ENCODE results near the gene ZNF26.
"Not testable (repeated sequence)": the region's sequence is repeated elsewhere in the genome, so short reads cannot be mapped to it uniquely, and the experiment has no call there.

Gene ZNF26, protein sequence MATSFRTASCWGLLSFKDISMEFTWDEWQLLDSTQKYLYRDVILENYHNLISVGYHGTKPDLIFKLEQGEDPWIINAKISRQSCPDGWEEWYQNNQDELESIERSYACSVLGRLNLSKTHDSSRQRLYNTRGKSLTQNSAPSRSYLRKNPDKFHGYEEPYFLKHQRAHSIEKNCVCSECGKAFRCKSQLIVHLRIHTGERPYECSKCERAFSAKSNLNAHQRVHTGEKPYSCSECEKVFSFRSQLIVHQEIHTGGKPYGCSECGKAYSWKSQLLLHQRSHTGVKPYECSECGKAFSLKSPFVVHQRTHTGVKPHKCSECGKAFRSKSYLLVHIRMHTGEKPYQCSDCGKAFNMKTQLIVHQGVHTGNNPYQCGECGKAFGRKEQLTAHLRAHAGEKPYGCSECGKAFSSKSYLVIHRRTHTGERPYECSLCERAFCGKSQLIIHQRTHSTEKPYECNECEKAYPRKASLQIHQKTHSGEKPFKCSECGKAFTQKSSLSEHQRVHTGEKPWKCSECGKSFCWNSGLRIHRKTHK

DNA sequence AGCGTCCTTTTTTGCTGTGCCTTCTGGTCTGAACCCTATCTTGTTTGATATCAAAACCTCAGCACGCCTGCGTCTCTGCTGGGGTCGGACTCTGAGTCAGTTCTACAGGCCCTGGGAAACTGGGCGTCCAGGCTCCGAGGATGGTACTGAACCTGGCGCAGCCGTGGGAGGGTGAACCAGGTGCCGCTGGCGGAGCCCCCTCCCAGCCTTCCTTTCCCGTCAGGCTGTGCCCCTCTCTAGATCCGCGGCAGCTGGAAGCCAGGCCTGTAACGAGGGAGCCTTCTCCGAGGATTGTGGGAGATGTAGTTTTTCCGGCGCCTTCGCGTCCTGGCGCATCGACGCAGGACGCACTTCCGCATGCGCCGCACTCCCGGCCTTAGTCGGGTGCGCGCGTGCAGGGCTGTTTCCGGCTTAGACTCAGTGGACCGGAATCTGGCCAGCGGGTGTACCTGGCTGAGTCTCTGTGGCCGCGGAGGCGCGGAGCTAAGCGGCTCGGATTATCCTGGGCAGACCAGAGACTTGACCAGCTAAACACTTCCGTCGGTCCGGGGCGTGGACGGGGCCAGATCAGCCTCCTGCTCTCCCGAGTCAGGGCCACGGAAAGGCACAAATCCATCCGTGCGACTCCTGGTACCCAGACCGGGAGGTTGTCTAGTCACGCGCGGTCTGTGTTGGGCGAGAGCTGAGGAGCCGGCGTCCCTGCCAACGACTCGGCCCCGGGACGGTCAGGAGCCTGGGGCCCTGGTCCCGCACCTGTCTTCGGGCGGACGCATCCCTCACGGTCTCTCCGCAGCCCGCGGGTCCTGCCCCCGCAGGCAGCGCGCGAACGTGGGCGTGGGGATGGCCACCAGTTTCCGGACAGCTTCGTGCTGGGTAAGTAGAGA lies at the start of gene ZNF26:
TSS of gene ZNF26 (plus strand) at position 367 of the 884 bp plus-strand sequence. CDS start at position 841, 474 bp downstream.
- no peak for FAIRE-seq

DNA sequence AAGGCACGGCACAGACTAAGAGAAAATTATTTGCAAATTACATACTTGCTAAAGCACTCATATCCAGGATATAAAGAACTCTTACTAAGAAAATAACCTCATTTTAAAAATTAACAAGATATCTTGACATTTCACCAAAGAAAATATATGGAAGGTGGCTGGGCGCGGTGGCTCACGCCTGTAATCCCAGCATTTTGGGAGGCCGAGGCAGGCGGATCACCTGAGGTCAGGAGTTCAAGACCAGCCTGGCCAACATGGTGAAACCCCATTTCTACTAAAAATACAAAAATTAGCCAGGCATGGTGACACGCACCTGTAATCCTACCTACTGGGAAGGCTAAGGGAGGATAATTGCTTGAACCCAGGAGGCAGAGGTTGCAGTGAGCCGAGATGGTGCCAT lies 49.2 kb upstream of the ZNF26 start:
- not testable (repeated sequence) for FAIRE-seq

DNA sequence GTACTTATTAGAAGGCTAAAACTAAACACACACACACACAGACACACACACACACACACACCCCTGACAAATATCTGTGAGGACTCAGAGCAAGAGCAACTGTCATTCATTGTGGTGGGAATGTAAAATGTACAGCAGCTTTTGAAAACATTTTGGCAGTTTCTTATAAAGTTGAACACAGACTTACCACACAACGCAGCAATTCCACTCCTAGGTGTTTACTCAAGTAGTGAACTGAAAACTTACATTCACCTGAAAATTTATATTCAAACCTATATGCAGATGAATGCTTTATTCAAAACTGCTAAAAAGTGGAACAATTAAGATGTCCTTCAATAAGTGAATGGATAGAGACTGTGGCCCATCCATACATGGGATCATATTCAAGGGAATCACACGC lies 48.7 kb upstream of the ZNF26 start:
- FAIRE-seq, result no peak

DNA sequence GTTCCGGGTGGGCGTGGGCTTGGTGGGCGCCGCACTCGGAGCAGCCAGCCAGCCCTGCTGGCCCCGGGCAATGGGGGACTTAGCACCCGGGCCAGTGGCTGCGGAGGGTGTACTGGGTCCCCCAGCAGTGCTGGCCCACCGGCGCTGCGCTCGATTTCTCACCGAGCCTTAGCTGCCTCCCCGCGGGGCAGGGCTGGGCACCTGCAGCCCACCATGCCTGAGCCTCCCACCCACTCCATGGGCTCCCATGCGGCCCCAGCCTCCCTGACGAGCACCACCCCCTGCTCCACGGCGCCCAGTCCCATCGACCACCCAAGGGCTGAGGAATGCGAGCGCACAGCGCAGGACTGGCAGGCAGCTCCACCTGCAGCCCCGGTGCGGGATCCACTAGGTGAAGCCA lies 47.4 kb upstream of the ZNF26 start:
- FAIRE-seq, result not testable (repeated sequence)

DNA sequence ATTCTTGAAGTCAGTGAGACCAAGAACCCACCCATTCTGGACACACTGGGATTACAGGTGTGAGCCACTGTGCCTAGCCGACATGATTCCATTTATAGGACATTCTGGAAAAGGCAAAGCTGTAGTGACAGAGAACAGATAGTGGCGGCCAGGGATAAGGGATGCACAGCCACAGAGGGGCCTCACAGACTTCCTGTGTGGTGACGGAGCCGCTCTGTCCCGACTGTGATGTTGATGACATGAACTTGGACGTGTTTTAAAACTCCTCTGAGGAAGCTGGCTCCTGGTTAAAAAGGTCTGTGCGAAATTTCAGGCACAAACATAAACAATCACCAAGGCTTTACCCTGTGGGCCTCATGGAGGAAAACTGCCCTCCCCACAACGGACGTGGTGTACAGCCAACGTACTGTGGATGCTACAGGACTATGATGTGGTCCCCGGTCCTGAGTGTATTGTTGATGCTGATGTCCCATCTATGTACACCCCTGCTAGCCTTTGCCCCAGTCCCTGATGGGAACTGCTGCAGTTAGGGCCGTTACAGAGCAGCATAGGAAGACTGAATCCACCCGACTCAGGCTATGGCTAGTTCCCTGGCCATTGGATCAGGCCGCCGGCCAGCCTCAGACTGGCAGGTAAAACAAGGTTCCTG lies 46.0 kb upstream of the ZNF26 start:
- FAIRE-seq, result no peak

DNA sequence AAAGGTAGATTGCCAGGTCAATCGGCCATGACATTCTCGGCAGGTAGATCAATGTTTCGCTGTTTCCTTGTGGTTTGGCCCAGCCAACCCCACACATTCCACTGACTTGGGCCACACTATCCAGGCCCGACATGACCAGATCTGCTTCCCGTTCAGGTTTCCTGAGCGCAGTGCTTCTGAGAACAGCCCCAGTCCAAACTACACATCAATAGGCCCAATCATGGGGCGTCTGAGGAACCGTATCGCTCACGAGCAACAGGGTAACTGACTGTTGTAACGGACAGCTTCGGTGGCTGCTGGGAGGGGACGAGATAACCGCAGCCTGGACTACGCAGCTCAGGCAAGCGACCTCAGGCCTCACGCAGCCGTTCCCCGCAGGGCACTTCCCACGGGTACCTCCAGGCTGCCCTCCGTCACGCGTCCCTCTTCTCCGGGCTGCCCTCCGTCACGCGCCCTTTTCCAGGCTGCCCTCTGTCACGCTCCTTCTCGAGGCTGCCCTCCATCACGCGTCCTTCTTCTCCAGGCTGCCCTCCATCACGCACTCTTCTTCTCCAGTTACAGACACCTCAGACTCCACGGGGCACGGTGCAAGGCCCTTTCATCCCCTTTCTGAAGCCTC lies 44.7 kb upstream of the ZNF26 start:
- no peak for FAIRE-seq

DNA sequence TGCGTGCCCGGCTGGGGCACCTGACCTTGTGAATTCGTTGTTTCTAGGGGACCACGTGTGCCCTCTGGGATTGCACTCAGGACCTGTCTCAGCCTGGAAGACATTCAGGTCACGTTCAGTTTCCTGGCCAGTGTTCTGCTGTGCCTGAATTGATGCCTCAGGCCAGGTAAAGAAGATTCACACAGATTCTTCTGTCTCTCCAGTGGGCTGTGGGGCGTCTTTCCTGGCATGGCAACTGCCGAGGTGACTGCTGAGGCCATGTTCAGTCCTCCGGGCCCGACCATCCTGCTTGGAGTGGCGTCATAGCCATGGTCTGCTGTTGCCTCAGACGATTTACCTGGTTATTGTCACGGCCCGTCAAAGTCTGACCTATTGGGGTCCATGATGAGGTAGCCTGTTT lies 43.6 kb upstream of the ZNF26 start:
- no peak for FAIRE-seq

DNA sequence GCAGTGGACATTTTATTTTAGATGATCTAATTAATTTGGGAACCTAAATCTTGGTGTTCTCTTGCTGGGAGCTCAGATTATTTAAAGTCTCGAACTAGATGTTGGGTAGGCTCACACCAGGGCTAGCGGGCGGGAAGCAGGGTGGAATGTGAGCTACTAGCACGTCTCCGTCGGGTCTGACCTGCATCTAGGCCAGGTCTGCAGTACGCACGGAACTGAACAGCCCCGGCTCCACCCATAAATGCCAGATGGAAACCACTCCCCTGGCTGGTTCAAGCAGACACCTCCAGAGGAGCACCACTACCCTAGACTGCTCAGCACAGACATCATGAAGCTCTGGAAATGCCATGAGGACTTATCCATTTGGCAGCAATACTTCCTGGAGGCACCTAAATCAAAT lies 40.4 kb upstream of the ZNF26 start:
- FAIRE-seq, result no peak

DNA sequence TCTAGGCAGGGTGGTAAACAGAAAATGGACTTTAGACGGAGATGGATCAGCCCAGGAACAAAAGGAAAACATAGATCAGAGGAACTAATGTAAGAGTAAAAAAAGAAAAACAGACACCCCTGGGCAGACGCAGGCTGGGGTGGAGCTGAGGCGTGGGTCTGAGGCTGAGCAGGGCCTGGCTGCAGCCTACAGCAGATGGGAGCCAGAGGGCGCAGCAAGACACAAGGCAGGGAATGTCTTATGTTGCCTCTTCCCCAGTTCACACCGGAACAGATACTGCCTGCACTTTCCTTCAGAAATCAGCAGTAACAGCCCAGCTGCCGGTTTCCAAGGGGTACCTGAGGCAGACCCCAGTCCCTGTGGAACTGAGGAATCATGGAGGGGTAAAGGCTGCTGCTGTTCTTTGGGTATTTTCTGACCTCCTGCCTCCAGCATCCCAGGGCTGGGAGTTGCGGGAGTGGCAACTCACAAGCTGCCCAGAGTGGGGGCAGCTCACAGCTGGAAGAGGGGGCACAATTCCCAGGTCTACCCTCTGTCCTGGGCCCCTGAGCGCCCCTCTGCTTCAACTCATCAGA lies 39.8 kb upstream of the ZNF26 start:
- FAIRE-seq, result no peak

DNA sequence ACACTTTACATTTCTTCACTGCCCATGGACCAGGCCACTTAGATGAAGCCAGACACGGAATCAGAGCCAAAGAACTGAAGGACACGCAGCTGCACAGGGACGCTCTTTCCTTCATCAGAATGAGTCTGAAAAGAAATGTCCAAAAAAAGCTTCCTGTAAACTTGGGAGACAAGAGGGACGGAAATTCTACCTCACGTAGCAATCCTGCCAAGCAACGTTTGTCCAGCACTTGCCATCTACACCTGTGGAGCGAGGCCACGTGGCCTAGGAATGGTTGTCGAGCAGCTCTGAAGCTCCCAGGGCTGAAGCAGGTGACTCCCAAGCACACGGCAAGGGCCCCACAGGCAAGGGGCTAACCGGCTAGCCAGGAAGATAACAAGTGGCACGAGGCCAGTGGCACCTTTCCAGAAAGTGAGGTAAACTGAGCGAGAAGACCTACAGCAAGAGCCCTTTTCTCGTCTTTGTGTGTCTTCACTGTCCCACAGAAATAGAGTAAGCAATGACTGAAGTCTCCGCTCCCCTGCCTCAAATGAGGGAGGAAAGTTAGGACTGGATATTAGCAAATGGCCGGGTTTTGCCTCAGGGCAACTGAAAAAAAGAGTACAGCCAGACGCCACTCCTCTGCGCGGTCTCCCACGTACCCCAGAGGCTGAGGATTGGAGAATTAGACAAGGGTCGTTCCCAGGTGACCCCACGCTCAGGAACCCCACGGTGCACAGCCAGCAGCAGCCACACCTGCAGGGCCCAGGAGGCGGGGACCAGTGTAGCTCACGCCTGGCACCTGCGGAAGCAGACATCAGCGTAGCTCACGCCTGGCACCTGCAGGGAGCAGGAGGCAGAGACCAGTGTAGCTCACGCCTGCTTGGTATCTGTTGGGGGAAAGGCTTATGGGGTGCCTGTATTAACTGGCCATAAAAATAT lies 37.8 kb upstream of the ZNF26 start:
- FAIRE-seq, result no peak

DNA sequence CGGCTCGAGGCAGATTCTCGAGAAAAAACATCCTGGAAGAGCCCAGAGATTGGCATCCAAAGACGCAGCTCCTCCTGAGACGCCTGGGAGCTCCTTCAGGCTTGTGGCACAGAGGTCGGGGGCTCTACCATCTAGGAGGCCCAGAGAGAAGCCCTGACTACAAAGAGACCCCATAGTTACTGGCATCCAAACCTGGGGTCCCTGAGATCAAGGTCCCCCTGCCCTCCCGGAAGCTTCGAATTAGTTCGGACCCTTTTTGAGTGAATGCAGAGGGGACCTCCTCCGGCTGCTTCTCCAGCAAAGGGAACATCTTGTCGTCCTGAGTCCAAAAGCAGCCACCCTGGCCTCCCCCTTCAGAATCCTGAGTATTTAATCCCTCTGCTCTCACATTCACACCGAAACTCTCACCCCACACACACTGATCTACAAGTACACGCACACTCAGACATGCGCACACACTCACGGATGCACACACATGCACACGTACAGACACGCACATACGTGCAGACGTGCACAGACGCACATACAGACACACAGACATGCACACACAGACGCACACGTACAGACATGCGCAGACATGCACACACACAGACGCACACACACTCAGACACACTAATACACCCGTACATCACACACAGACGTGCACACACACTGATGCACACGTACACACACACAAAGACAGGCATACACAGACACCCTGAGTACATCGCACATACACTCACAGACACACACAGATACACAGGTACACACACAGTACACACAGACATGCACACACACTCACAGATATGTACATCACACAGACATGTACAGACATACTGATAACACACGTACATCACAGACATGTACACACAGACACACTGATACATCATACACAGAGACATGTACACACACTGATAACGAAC lies 36.0 kb upstream of the ZNF26 start:
- no peak for FAIRE-seq

DNA sequence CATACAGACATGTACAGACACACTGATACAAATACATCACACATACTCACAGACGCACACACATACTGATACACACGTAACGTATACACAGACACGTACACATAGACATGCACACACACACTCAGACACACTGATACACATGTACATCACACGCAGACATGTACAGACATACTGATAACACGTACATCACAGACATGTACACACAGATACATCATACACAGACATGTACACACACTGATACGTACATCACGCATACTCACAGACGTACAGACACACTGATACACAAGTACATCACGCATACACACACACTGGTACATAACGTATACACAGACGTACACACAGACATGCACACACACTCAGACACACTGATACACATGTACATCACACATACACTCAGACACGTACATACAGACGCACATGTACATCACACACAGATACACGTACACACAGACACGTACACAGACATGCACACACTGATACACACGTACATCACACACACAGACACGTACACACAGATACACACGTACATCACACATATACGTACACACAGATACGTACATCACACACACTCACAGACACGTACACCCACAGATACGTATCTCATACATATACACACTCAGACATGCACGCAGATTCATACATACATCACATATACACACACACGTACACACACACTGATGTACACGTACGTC lies 35.2 kb upstream of the ZNF26 start:
- no peak for FAIRE-seq

DNA sequence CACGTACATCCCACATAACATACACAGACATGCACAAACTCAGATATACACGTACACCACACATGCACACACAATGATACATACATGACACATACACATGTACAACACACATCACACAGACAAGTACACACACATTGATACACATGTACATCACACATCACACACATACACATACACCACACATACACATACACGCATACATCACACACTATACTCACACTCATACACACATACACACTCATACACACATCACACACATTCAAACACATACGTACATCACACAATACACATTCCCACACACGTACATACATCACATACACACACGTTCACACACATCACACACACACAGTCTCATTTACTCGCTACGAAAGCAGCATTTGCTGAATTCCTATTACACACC lies 34.5 kb upstream of the ZNF26 start:
- no peak for FAIRE-seq

DNA sequence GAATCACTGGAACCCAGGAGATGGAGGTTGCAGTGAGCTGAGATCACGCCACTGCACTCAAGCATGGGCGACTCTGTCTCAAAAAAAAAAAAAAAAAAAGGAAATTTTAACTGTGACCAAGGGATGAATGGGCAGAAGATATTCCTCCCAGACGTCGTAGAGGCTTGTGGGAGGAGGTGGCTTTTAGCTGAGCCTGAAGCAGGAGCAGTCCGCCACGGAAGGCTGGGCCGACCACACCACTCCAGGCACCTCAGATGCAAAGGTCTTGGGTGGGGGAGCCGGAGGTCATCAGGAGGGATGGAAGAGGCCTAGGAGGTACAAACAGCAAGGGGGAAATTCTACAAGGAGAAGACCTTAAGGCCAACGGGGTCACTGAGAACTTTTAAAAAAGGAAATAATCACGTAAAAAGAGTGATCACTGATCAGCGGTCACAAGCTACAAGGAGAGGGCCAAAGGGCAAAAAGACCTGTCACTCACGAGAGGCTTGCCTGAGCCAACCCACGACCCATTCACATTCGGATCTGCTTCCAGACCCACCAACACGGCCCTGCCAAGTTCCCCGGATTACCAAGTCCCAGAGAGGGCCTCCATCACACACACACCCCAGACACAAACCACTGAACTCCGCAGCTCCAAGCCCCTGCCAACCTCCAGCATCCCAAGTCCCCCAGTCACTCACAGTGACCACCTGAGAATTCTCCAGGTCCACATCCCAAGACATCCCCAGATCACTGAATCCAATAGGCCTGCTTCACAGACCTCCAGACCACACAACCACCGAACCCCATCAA lies 33.6 kb upstream of the ZNF26 start:
- FAIRE-seq, result no peak

DNA sequence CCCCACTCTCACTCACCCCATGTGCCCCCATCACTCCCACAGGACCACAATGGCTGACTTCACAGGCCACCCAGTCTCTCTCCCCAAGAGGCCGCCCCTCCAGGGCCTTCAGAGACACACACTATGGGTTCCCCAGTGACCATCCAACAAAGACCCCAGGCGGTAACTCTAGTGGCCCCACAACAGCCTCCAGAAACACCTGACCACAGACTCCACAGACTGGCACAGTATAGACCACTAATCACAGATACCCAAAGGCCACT lies 33.1 kb upstream of the ZNF26 start:
- no peak for FAIRE-seq

DNA sequence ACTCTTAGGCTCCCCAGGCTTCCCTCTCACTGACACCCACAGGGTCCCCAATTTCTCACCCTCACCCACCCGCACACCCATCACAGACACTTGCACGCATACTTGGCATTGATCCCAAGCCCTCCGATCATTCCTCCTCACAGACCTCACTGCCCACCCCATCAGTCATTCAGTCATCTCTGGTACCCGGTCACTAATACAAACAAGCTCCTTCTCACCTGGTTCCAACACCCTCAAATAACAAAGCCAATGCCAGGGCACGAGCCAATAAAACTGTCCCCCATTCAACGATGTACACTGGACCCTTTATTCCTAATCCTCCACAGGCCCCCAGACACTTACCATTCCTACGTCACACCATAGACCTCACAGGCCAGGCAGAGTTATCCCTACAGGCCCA lies 32.4 kb upstream of the ZNF26 start:
- FAIRE-seq, result no peak

DNA sequence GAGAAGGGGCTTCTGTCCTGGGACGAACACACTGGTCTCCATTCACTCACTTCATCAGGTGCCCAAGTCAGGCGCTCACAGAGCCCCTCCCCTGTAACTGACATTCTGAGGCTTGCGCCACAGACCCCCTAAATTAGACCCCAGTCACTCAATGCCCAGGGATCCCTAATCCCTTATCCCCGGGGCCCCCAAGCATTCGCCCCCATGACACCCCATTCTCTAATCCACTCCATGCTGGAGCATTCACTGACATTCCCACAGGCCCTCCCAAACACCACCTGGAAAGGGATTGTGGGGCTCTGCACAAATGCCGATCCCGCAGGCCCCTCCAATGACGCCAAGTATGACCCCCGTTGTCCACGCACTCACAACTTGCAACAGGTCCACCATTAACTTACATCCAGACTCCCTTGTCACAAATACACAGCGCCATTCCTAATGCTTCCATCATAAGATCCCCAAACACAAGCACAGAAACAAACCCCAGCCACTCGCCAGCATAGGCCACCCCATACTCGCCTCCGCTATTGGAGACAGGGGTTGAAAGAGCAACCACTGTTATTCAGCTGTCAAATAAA lies 31.6 kb upstream of the ZNF26 start:
- FAIRE-seq, result no peak
